PC-3 (cell line): ENCODE measurements around the gene C10orf120. TPM values are rescaled to one million over a fixed set of nuclear protein-coding genes. Genes with fewer than 3 reads are reported as not detected.

Experiments used
- ATAC-seq: fragments of 200-7000 bp; cut with Tn5 transposase; 2 replicates; pipeline ENCODE4 v1.9.1; 2020; ENCODE audit warnings: mild to moderate bottlenecking, moderate library complexity
- BruUV-seq: library from RNA; stranded (reverse); fragments of 400-500 nt; replicated peaks from 2 replicates; lab custom pipeline; 2021; lab: Mats Ljungman, UMichigan
- CTCF ChIA-PET: fragments of 300-600 bp; sonication (Branson Sonifier 250); formaldehyde crosslinking; loops from one replicate; lab custom pipeline; 2022; ENCODE audit warnings: antibody characterized with exemption; lab: Charles Lee
- POLR2A ChIA-PET: fragments of 300-600 bp; sonication (Branson Sonifier 250); formaldehyde crosslinking; loops from one replicate; lab custom pipeline; 2022; ENCODE audit warnings: antibody characterized with exemption; ENCODE audit not compliant: unreplicated experiment; lab: Charles Lee
- DNase-seq: peaks from one replicate; pipeline ENCODE4 v3.0.0-alpha.2; 2015
- H2AFZ ChIP-seq: fragments of 300-600 bp; sonication (generic); 2 replicates; pipeline ENCODE4 v1.6.0; 2016; ENCODE audit warnings: antibody characterized with exemption, low read length
- H3F3A ChIP-seq: fragments of 300-600 bp; sonication (generic); one replicate; pipeline ENCODE4 v1.6.0; 2017; ENCODE audit warnings: antibody characterized with exemption, low read length, control low read depth, mild to moderate bottlenecking; ENCODE audit not compliant: unreplicated experiment
- H3K27ac ChIP-seq: fragments of 300-600 bp; sonication (generic); 2 replicates; pipeline ENCODE4 v1.5.1; 2016; ENCODE audit warnings: mild to moderate bottlenecking, low read length
- H3K27me3 ChIP-seq: fragments of 300-600 bp; sonication (generic); 2 replicates; pipeline ENCODE4 v1.6.1; 2016; ENCODE audit warnings: low read length, mixed read lengths
- H3K36me3 ChIP-seq: fragments of 300-600 bp; sonication (generic); 2 replicates; pipeline ENCODE4 v1.6.1; 2016; ENCODE audit warnings: low read depth, mixed run types, low read length, mixed read lengths
- H3K4me1 ChIP-seq: fragments of 300-600 bp; sonication (generic); 2 replicates; pipeline ENCODE4 v1.5.1; 2016; ENCODE audit warnings: low read length; ENCODE audit not compliant: insufficient read depth
- H3K4me2 ChIP-seq: fragments of 300-600 bp; sonication (generic); 2 replicates; pipeline ENCODE4 v1.6.0; 2016; ENCODE audit warnings: low read length
- H3K4me3 ChIP-seq: fragments of 300-600 bp; sonication (generic); 2 replicates; pipeline ENCODE4 v1.5.1; 2016; ENCODE audit warnings: mild to moderate bottlenecking, low read length, mixed read lengths
- H3K79me2 ChIP-seq: fragments of 300-600 bp; sonication (generic); 2 replicates; pipeline ENCODE4 v1.6.1; 2017; ENCODE audit warnings: low read length, mixed read lengths
- H3K9ac ChIP-seq: fragments of 300-600 bp; sonication (generic); 2 replicates; pipeline ENCODE4 v1.6.0; 2016; ENCODE audit warnings: mild to moderate bottlenecking, low read length
- H3K9me2 ChIP-seq: fragments of 300-600 bp; sonication (generic); replicated peaks from 2 replicates; pipeline ENCODE4 v1.6.1; 2016; ENCODE audit warnings: mixed run types, low read length, mixed read lengths
- H3K9me3 ChIP-seq: fragments of 300-600 bp; sonication (generic); 2 replicates; pipeline ENCODE4 v1.6.1; 2016; ENCODE audit warnings: low read length, mixed read lengths
- H4K20me1 ChIP-seq: fragments of 300-600 bp; sonication (generic); 2 replicates; pipeline ENCODE4 v1.6.1; 2016; ENCODE audit warnings: low read length, mixed read lengths
- CTCF ChIP-seq: fragments of 300-600 bp; sonication (generic); conservative IDR thresholded peaks from 2 replicates; pipeline ENCODE4 v1.5.1; 2017; ENCODE audit warnings: antibody characterized with exemption, low read depth, mild to moderate bottlenecking, low read length
- EZH2 ChIP-seq: fragments of 300-600 bp; sonication (generic); IDR thresholded peaks from one replicate; pipeline ENCODE4 v1.6.1; 2017; ENCODE audit warnings: antibody characterized with exemption, mild to moderate bottlenecking, low read length; ENCODE audit not compliant: unreplicated experiment
- EZH2phosphoT487 ChIP-seq: fragments of 300-600 bp; sonication (generic); IDR thresholded peaks from 2 replicates; pipeline ENCODE4 v1.6.1; 2018; ENCODE audit warnings: mild to moderate bottlenecking, antibody characterized with exemption, low read length, borderline replicate concordance
- intact Hi-C: fragments of 100-400 bp; cut with micrococcal nuclease; formaldehyde crosslinking; loops from 2 replicates; pipeline ENCODE4 v1.9.0; 2023
- total RNA-seq: library from RNA; depleted of rRNA; stranded (reverse); fragments of >200 nt; gene quantifications from 2 replicates; pipeline ENCODE4 v1.2.3, GENCODE V29; 2014

The C10orf120 gene
- total RNA-seq, 1 experiment from 2014 or later = not detected

DNA sequence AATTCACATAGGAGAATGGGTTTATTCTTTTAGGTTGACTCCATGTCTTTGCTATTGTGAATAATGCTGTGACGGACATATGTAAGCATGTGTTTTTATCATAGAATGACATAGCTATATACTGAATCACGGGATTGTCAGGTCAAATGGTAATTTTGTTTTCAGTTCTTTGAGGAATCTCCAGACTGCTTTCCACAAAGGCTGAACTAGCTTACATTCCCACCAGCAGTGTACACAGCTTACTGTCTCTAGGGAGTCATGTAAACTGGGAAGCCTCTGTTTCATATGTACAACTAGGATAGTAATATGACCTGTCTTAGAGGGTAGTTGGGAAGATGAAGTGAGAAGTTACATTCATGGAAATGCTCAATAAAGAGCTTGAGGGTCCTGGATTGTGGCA is 6.8 kb upstream of the C10orf120 start:
- Histone ChIP-seq H3K9me3 (no peaks in the 10 kb centered on the region), H3K9me2 (no peaks in the 10 kb centered on the region), H3F3A (no peaks in the 10 kb centered on the region), H4K20me1 (no peaks in the 10 kb centered on the region), H3K36me3 (no peaks in the 10 kb centered on the region), H3K79me2 (no peaks in the 10 kb centered on the region), H3K4me1 (no peaks in the 10 kb centered on the region), H3K9ac (no peak overlapping the region), H3K4me2 (no peak overlapping the region), H3K27ac (no peak overlapping the region), H2AFZ (no peak overlapping the region), H3K27me3 (peaks cover 22% of the 10 kb centered on the region), H3K4me3 (no peak overlapping the region)
- no peak for TF ChIP-seq EZH2phosphoT487
- TF ChIP-seq CTCF = no peak
- TF ChIP-seq EZH2 = no peak
- no TSS peak for BruUV-seq
- ChIA-PET POLR2A (no interaction called here), CTCF (no interaction called here)
- intact Hi-C loops = loop anchor here (10.0 kb wide), 2 partner anchors 142 to 412 kb away; partner anchors contain the start of gene DMBT1
- no peak for DNase-seq
- ATAC-seq = no peak

DNA sequence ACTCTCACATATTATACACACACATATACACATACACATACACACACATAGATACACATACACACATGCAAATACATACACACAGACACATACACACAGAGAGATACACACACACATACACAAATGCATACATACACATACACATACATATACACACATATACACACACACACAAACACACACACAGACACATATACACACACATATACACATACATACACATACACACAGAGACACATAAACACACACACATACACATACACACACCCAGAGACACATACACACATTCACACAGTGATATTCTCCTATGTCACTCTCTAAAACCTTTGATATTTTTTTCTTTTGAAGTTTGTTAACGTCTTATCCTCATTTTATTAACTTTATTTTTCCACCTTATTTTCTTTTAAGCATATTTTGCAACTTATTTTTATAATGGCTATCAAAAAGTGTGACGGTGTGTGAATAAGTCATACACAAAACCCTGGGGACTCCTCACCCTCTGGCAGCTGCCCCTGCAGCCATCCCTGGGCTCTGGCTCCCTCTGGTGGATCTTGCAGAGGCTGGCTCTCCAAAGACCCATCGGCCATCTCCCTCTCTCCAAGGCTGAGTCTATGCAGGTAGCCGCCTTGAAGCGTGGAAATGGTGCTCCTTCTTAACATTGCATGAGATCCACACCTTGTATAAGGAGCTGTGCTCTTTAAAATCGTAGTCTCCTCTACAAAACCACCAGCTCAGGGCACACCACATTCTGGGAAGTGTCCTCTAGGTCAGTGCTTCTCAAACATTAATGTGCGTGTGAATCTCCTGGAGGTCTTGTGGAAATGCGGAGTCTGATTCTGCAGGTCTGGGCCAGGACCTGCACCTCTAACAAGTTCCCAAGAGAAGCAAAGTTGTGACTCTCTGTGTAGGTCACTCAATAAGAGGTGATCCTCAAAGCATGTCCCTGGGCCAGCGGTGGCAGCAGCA is 4.1 kb upstream of the C10orf120 start:
- DNase-seq (peak; percentile 68), ATAC-seq (peak; percentile 94)
- Histone ChIP-seq H2AFZ (no peak overlapping the region), H3K4me3 (no peak overlapping the region), H3K36me3 (no peaks in the 10 kb centered on the region), H3K4me1 (no peaks in the 10 kb centered on the region), H3F3A (no peaks in the 10 kb centered on the region), H3K79me2 (no peaks in the 10 kb centered on the region), H3K27me3 (no peaks in the 10 kb centered on the region), H4K20me1 (no peaks in the 10 kb centered on the region), H3K9me3 (no peaks in the 10 kb centered on the region), H3K27ac (no peak overlapping the region), H3K9ac (no peak overlapping the region), H3K4me2 (no peak overlapping the region), H3K9me2 (no peaks in the 10 kb centered on the region)
- no TSS peak for BruUV-seq
- intact Hi-C loops = loop anchor here (2.0 to 10.0 kb wide), 4 partner anchors 56 to 409 kb away; partner anchors contain the start of gene DMBT1
- POLR2A ChIA-PET = no interaction called here
- CTCF ChIA-PET = interaction anchor here (0.6 to 1.1 kb wide), 2 partner anchors 55 to 189 kb away, joined by 3 to 4 read pairs; no protein-coding TSS in a partner anchor
- TF ChIP-seq EZH2 (no peak), CTCF (peak; percentile 87), EZH2phosphoT487 (no peak)

DNA sequence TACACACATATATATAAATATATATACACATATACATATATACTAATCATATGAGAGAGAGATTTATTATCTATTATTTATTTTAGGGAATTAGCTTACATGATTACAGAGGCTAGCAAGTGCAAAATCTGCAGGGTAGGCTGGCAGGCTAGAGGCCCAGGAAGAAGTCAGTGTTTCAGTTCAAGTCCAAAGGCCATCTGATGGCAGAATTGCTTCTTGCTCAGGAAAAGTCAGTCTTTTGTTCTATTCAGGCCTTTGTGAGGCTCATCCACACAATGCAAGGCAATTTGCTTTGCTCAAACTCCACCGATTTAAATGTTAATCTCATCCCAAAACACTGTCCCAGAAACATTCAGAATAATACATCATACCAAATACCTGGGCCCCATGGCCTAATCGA is 2.6 kb upstream of the C10orf120 start:
- ATAC-seq (no peak), DNase-seq (no peak)
- CTCF ChIA-PET = no interaction called here
- Histone ChIP-seq H3K4me3 (no peak overlapping the region), H3K9me2 (no peaks in the 10 kb centered on the region), H3F3A (no peaks in the 10 kb centered on the region), H3K4me2 (no peak overlapping the region), H3K36me3 (no peaks in the 10 kb centered on the region), H3K9ac (no peak overlapping the region), H2AFZ (no peak overlapping the region), H3K27ac (no peak overlapping the region), H3K9me3 (no peaks in the 10 kb centered on the region), H3K79me2 (no peaks in the 10 kb centered on the region), H3K27me3 (no peaks in the 10 kb centered on the region), H3K4me1 (no peaks in the 10 kb centered on the region), H4K20me1 (no peaks in the 10 kb centered on the region)
- POLR2A ChIA-PET = no interaction called here
- intact Hi-C loops = loop anchor here (5.0 to 10.0 kb wide), 3 partner anchors 55 to 407 kb away; partner anchors contain the start of gene DMBT1
- TF ChIP-seq EZH2phosphoT487 = no peak
- TF ChIP-seq EZH2 = no peak
- no peak for TF ChIP-seq CTCF
- no TSS peak for BruUV-seq
